ENCODE data around the gene PTPRT. TPM values are rescaled to one million over a fixed set of nuclear protein-coding genes. Genes with fewer than 3 reads are reported as not detected.

PTPRT gene
- total and polyA plus RNA-seq, 2 of the 4 experiments (the other 2 are of a cell fraction), result not detected

DNA sequence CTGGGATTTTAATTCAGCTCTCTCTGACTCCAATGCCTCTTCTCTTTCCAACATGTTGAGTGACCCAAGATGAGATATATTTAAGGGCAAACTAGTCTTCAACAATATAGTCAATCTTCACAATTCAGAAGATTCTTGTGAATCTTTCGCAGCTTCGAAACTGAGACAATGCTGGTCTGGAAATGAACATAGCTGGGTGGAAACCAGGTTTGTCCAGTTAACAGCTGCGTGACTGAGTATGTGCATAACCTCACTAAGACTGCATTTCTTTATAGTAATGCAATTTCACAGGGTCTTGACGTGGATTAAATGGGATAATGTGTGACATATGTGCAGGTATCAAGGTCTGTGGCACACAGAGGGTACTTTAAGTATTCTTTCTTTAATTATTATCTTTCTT is 18.9 kb downstream of the PTPRT start:
- Histone ChIP-seq H3K9me1 (ENCODE audit: insufficient read depth, low read length) (no peaks in the 10 kb centered on the region), H4K8ac (ENCODE audit: low read depth in 2 of 2, low read length in 2 of 2) (no peak overlapping the region), H3K4ac (ENCODE audit: low read depth, low read length) (no peak overlapping the region), H3K27ac (ENCODE audit: insufficient read depth, low read length) (no peak overlapping the region), H4K91ac (ENCODE audit: insufficient read depth, low read depth, low read length) (no peak overlapping the region), H2BK15ac (ENCODE audit: low read depth, low read length) (no peak overlapping the region), H2AFZ (replicated peaks; ENCODE audit: low read length, poor library complexity) (no peak overlapping the region), H4K5ac (ENCODE audit: low read depth, low read length) (no peak overlapping the region), H3K18ac (ENCODE audit: low read depth, low read length) (no peak overlapping the region), H3K79me1 (ENCODE audit: low read depth in 1 of 2, low read length in 2 of 2) (no peaks in the 10 kb centered on the region), H2BK5ac (ENCODE audit: low read depth, low read length, poor library complexity, severe bottlenecking) (no peak overlapping the region), H3K9ac (ENCODE audit: low read depth, low read length) (no peak overlapping the region), H3K27me3 (ENCODE audit: control insufficient read depth, insufficient read depth, low read length) (no peaks in the 10 kb centered on the region), H2AK5ac (ENCODE audit: low read depth, low read length) (no peak overlapping the region), H3K23ac (ENCODE audit: low read depth, low read length) (no peak overlapping the region), H2AK9ac (replicated peaks; ENCODE audit: low read depth, low read length, poor library complexity) (no peak overlapping the region), H2BK120ac (ENCODE audit: low read depth, low read length) (no peak overlapping the region), H3K4me2 (ENCODE audit: low read depth, low read length) (no peak overlapping the region), H3K4me1 (ENCODE audit: control insufficient read depth, insufficient read depth, low read length) (no peaks in the 10 kb centered on the region), H3K56ac (ENCODE audit: extremely low read depth, insufficient read depth, low read length) (no peak overlapping the region), H3K36me3 (ENCODE audit: control insufficient read depth, insufficient read depth, low read length) (no peaks in the 10 kb centered on the region), H4K20me1 (ENCODE audit: insufficient read depth, low read length) (no peaks in the 10 kb centered on the region), H3K14ac (replicated peaks; ENCODE audit: low read depth, low read length) (no peak overlapping the region), H3K9me3 (ENCODE audit: control insufficient read depth, insufficient read depth, low read length) (no peaks in the 10 kb centered on the region), H3K4me3 (ENCODE audit: insufficient read depth, low read depth, low read length) (no peak overlapping the region), H2BK20ac (ENCODE audit: low read depth, low read length) (no peak overlapping the region)
- POLR2A ChIA-PET (ENCODE audit: unreplicated experiment), result no interaction called here
- dilution Hi-C loops (cut with HindIII; ENCODE audit: low sequenced_read_pairs, unreplicated experiment), result no loop called here
- intact Hi-C loops (cut with micrococcal nuclease), result no loop called here
- no CpG with 5 or more reads among the region's 4 CpGs for WGBS, 2 experiments (ENCODE audit: extremely low coverage in 2 of 2, insufficient read length in 1 of 2)
- no peak for ATAC-seq (ENCODE audit: low read depth)
- in situ Hi-C loops (cut with MboI; ENCODE audit: low sequenced_read_pairs), result no loop called here
- CTCF ChIA-PET, result no interaction called here
- no TSS peak for BruUV-seq (replicated peaks)
- TF ChIP-seq RFX5 (IDR thresholded peaks at IDR 0.05; ENCODE audit: low read depth, low read length), result no peak
- TF ChIP-seq, protein P1, sequence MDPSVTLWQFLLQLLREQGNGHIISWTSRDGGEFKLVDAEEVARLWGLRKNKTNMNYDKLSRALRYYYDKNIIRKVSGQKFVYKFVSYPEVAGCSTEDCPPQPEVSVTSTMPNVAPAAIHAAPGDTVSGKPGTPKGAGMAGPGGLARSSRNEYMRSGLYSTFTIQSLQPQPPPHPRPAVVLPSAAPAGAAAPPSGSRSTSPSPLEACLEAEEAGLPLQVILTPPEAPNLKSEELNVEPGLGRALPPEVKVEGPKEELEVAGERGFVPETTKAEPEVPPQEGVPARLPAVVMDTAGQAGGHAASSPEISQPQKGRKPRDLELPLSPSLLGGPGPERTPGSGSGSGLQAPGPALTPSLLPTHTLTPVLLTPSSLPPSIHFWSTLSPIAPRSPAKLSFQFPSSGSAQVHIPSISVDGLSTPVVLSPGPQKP (IDR thresholded peaks at IDR 0.05; ENCODE audit: borderline replicate concordance, low read depth, low read length), result no peak
- no peak for DNase-seq

All from IMR-90 (cell line).